Fibroblast of skin of right biceps (primary cell): ENCODE results near the gene PITX2.

Experiments used
- DNase-seq: peaks from one replicate; pipeline ENCODE4 v3.0.0-alpha.2; 2013

The PITX2 gene

DNA sequence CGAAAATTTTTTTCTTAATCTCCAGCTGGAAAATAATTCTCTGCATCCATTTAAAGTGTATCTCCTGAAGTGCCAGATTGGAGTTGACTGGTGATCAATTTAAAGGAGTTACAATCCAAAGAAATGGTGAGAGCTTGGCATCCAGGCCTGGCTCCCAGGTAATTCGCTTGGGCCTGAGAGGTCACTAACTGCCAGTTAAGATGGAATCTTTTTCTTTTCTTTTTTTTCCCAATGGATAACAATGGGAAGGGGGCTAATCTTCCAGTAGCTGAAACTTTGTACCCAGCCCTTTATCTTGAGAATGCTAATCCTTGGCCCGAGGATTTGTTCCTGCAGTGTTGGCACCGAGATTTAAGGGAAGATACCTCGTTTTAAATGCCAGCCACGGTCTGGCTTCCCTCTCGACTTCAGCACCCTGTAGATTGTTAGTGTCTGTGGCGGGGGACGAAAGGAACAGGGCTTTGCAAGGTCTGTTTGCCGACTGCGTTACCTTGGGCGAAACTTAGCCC is 13.3 kb upstream of the PITX2 start:
- DNase-seq: peak; percentile 18

DNA sequence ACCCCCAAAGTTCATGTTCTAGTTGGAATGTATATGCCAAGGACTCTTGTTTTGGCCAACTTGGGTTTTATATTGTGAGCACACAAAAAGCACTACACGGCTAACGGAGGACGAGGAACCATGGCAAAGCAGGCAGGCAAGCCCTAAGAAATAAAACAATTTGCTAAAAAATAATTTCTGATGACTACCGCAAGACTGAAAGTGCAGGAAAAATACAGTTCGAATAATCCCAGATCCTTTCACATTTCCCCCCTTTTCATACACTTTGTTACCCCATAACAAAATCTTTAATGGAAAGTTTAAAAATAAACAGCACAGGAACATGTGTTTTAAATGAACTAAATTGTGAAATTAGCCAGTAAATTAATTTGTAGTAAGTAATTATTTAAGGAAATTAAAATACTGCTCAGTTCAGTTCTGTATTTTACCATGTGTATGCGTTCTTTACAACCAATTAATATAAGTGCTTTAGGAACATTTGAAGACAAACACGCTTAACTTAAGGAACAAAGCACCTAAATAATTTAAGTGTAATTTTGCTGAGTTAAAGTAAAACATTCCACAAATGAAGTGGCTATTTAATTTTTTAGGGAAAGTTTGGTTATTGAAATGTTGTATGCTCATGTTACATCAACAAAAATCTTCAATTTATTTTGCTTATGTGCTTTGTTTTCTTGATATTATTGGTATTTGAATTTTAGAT is 12.4 kb upstream of the PITX2 start:
- DNase-seq: no peak

DNA sequence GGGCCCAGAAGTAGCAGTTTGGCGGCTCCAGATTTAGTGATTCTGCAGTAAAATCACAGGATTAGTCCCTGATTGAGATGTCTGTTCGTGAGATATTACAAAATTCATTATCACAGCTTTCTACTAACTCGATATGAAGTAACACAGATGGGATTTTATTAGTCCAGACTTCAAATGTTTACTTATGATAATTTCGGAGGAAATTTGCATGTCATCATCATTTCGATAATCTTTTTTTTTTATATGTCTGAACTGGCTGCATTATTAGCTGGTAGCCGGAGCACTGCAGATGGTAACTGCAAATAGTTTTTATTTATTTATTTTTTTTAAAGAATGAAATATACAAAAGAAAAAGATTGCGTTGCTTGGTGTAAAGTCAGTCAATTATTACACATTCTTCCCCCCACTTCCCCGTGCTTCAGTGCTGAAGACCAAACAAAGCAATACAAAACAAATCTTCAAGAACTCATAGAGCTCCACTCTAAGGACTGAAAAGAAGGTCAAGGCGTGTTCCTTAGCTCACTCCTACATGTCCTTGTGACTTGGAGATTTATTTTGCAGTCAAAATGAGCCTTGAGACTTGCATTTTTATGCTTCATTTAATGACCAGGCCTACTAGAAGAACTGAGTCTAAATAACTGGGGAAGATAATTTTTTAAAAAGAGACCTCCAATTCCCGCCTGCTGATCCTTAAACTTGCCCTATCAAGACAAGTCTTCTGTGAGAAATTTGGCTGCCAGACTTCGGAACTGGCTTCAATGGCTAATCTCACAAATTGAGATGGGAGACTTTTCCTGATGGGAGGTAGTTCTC is 11.7 kb upstream of the PITX2 start:
- DNase-seq: peak; percentile 20

DNA sequence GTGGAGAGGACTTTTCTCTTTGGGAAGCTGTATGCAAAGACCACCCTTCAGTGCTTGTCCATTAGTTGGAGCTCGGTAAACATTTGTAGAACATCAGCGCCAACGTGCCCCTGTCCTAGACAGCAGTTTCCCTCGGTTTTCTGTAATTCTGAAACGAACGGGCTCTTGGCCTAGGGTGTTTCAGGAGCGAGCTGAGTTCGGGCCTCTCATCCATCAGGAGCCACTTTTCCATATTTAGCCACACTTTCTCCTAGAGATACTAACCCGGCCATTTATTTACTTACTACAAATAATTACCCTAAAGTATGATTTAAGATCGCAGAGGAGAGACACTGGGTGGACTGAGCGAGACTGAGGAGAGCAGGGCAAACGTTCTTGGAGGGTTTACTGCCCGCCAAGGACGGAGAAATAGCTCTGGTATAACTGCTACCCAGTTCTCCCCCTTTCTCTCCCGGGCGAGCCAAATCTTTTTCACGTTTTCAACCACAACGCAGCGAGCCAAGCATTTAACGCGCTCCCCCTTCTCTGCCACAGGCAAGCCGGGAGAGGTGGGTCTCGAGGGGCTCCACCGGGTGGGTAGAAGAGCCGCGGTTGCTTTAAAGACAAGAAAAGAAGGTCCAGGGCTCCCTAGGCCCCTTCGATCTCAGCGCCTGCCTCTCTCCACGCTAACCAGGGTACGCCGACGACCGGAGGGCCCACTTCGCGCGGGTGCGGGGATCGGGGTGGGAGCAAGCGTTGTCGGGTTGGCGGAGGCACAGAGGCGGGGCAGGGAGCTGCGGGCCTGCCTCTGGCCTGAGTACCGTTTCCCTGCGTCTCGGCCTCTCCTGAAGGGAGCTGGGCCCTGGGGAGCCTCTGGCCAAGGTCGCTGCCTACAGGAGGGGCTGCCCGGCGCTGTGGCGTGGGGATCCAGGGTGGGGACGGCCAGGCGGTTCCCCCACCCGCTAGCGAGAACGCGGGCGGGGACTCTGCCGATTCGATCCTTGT is 10.8 kb upstream of the PITX2 start:
- no peak for DNase-seq

DNA sequence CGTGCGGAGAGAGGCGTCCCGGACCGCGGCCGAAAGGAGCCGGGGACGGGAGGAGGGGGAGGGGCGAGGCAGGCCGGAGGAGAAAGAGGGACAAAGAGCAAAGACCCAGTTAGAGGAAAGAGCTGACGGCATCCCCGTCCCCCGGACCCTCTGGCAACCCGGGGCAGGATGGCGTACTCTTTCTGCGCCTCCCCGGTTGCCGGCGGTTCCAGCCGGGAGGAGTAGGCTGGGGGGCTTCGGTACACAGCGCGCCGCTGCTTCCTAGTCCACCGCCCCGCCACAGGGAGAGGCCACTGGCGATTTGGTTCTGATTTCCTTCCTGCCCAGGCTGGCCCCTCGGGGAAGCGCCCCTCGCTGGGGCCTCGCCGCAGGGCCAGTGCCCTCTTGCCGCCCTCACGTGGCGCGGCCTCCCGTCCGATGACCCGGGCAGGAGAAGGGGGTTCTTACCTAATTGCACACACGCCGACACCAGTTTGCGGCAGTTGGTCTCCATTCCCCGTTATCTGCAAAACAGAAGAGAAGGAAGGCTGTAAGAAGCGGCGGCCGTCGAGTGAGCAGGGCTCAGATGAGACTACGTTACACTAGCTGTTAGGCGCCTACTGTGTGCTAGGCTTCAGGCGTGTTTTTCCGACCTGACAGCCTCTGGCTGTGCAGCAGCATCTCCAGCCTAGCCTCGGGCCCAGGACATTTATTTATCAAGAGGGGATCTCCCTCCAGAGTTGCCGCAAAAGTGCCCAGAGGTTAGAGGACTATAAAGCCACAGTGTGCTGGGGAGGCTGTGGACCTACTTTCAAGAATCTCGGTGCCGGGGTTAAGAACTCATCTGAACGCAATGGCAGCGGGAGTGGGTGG is 9.9 kb upstream of the PITX2 start:
- no peak for DNase-seq

DNA sequence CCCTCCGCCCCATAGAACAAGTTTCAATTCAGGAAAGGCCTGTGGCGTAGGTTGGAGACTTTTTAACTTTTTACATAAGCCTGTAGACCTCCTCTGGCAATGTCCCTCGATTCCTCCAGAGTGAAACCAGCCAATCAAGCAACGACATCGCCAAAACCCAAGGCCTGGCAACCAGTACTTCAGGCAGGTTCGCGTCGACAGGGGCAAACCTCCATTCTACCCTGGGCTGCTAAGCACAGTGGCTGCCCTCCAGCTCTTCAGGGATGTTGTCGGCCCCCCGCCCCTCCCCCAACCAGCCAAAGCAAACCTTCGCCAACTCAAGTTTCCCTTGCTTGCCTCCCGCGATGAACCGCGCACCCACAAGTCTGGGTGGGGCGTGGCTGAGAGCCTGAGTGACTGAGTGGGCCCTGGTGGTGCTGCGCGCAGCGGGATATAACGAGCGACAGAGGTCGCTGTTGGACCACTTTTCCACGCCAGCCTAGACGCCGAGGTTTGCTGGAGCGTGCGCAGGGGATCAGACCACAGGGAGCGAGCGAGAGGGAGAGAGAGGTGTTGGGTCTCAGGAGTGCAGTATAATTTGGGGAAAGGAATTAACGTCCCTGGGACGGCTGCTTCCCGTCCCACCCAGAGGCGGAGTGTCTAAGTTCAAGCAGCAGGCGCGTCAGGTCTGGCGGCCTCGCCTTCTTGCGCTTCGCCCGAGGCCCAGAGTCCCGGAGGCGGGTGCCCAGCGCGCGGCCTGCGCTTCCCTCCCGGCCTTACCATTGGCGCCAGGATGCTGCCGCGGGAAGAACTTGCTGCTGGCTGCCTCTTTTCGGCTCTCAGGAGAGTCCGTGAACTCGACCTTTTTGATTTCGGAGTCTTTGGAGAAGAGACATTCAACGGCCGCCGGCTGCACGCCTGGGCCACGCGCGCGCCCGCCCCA is 9.0 kb upstream of the PITX2 start:
- DNase-seq: peak; percentile 84

DNA sequence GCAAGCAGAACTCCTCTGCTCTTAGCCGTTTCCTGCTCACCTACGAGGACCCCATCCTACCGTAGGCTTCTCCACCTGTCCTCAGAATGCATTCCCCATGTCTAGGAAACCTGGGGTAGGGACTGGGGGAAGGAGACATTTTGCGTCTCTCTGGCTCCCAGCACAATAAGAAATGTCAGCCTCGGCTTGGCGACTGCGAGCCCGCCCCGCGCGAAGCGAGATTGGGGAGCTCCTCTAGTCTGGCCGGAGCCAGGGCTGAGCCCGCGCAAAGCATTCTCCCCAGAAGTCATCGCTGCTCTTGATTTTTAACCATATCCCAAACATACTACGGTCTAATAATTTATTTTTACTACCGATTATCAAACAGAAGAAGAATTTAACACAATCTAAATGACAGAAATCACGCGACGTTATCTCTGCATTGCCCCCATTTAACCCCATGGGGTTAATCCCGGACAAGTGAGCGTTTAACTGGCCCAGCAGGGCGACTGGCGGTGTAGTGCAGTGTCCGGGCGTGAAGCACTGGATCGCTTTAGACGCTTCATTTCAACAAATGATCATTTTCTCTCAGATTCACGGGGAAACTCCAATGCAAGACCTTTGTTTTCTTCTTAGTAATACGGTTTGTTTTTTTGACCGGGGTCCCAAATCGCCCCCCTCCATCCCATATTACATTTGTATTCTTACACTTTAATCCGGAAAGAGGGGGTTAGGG is 8.0 kb upstream of the PITX2 start:
- DNase-seq: no peak

DNA sequence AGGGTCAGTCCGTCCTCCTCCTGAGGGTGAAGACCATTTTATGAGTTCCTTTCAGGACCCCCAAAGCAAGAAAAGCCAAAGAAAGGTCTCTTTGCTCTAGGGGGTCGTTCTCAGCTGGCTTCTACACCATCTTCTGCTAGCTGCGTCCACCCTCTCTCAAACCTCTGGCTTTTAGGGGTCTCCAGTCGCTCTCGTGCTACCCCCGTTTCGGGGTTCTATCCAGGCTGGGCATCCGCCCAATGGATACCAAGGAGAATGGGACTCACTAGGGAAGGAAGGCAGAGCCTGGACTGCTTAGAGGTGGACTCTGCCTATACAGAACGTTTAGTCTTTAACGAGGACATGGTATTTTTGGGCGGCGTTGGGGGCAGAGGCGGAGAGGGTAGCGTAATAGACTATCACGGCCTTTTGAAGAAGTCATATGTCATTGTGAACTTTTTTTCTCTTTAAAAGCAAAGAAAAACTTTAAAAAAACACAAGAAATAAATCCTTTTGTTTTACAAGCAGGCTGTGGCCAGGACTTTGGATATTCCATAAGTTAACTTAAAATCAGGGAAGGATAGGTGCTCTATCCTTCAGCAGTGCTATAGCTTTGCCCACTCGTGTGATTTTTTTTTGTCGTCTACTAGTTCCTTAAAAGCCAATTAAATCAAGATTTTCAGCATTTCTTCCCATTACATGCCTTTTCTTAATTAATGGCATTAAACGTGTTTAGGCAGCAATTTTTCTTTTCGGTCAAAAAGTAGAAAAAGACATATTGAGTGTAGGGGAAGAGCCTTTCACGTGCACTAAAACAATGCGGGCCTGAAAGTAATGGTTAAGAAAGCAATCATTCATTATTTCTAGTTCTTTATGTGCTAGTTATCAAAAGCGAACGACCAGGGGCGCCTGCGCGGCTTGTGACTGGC is 7.2 kb upstream of the PITX2 start:
- no peak for DNase-seq

DNA sequence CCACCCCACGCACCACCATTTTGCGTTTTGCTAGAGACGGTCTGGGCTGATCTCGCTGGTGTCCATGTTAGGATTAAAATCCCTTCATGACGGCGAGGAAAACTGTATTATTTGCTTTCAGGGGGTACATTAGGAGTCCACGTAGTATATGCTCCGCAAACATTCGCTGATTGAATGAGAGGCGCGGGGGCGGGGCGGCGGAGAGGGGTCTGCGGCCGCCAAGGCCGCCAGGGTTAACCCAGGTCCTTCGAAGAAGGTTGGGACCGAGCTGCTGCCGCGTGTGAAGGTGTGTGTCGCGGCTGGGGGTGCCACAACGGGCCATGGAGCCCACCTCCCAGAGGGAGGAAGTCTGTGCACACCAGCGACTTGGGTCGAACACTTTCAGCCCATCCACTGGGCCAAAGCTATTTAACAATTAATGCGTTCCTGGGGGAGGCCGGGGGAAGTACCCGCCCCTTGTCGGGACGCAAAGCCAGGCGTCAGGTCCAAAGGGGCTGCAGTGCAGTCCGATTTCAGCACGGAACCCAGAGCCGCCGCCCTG is 6.4 kb upstream of the PITX2 start:
- DNase-seq: no peak

DNA sequence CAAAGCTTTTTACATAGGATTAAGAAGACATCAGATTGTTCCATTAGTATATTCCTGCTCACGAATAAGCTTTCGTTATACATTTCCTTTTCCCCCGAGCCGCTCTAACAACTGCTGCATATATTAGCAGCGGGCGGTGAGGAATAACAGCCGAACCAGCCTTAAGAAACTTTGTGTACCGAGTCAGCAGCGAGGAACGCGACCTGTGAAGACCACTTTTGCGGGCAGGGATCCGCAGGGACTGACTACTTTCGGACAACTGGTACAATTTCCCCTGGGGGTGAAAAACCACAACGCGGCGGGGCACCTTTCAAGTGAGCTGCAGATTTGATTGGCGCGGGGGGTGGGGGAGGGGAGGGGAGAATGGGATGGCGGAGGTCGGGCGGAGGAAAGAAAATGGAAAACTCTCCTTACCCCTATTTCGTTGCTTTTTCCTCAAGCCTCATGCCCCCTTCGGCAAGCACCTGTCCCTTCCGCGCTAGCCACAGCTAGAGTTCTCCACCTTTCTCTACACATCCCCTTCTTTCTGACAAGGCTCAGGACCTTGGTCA is 5.9 kb upstream of the PITX2 start:
- DNase-seq: no peak

DNA sequence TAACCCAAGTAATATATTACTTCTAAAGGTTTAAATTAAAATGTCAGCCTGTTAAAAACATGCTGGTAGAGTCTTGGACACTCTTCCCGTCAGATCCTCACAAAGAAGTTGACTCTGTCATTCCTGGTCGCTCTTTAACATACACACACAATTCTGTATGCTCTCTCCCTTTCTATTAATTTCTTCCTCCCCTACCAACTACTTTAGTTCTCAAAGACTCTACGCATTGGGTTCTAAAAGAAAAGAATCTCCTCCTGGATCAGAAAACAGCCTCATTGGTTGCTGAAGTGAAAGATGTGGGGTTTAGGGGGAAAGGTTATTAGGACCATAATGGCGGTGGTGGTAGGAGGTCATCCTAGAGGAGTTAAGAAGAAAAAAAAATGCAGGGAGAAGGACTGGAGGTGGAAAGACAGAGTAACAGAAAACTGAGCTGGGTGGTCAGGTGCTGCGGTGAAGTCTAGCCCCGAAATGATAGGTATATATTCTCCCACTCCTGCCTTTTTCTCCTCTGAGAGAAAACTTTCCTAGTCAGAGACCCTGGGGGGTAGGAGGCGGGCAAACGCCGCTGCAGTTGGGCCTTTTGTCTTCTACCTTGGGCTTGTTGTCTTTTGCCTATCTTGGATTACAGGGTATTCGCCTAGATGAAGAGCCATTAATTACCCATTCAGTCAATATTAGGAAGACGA is 5.2 kb upstream of the PITX2 start:
- DNase-seq: no peak

DNA sequence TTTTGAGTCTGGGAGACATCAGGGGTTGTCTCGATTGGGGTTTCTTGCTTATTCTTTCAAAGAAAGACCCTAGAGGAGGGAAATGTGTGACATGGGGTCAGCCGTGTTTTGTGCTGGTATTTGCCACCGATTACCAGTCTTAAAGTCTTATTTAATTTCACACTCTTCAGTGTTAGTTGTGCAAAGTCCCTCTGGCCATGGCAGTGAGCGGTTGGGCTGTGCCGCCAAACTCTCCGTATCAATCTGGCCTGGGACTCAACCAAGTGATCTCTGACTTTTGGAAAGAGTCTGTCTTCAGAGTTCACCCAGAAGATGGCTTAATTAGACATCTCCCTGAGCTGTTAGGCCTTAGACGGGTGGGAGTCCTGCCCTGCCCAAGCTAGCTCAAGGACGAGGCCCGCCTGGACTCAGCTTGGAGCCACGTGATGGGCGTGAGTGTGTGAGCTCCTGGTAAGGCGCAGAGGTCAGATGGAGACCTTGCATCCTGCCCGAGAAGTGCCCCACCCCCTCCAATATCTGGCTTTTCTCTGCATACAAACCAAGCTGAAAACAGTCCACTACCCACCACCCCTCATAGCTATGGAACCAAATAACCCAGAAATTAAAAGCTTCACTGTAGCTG is 3.8 kb upstream of the PITX2 start:
- no peak for DNase-seq

DNA sequence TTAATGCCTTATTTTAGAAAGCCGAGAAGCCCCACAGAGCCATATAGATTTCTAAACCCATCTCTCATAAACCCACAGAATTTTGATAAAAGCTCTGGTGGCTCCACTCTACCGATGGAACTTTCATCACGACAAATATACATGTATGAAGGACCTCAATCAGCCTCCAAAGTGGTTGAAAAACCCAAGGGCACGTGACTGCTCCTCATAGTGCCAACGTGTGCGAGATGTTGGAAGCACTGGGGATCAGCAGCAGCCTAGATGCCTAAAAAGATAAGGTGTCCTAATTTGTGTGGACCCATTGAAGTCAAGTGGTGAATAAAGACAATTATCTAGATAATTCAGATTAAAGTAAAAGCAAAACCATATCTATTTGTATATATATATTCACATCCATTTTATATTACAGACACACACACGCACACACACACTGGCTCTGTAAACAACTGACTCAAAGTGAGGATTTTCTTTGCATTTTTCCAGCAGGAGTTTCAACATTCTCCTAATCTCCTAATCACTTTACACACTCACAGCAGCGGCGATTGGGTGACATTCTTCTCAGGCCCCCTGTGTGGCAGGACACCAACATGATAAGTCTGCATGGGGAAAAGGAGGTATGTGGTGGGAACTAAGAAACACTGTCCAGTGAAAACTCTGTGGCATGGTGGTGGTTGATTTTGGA is 2.8 kb upstream of the PITX2 start:
- peak; percentile 26 for DNase-seq

DNA sequence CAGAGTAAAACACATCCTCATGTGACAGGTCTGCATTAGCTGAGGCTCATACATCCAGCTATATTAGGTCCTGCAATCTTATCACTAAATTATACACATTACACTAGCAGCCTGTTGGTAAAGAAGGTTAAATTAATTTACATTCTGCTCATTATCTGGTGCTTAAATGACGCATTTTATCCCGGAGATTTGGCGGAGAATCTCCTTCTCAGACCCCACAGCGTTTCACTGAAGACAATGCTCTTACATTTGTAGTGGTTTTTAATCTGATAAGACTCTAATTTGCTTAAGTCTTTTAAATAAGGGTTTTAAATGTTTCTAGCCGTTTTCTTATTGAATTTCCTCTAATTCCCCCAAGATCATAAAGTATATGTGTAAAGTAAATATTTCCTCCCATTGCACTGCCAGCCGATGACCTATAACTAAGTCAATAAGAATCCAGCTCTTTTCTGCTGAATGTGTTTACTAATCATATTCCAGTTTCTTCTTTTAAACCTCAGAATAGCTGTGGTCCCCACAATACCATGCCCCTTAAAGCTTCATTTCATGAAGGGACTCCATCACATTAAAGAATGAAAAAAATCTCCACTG is 2.1 kb upstream of the PITX2 start:
- no peak for DNase-seq

DNA sequence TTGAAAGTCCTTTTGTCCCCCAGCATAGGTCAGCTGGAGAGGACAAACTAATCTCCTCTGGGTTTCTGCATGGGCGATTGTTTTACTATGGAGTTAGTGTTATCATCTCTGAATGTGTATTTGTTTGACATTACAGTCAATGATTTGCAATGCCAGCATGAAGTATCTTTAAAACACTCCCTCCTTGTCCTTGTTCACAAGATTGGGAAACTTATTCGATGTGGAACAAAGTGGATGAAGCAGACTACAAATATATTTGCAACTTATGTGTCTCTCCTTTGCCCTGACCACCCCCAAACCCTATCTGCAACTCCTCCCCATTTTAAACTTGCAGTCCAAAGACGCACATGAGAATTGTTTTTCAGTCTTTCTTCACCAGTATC is 1.5 kb upstream of the PITX2 start:
- no peak for DNase-seq

DNA sequence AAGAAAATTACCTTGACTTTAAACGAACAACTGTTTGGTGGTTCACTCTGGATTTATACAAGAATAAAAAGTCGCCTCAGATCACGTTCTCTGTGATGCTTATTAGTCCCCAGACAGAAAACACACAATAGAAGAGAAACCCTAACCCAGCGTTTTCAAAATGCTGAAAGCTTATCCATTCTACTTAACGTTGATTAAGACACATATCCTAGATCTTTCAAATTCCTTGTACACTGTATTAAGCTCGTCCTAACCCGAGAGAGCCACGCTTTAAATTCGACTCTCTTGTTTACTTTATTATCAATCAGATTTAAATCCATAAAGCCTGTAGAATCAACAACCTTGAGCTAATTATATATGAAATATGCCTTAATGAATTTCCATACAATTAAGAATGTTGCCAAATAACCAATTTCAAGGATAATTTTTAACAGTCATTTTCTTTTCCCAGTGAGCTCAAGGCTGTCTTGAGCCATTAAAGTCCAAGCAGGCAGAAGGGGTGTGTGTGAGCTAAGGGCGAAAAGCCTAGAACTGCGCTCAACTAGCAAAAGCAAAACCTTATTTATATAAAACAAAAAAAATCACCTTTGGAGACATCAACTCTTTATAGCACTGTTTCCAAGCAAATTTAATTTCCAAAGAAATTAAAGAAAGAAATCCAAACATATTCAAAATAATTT is 981 bp upstream of the PITX2 start:
- DNase-seq: no peak
